ENCODE results near the gene AKAP9.

- TF ChIP-seq CTCF (IDR thresholded peaks at IDR 0.05; ENCODE audit: low read depth, low read length) (no peak), MYC (IDR thresholded peaks at IDR 0.05; ENCODE audit: low read depth, low read length) (no peak)
Measured at GRCh38 chr7:91912494-91912893, 28.2 kb upstream of the AKAP9 start.
